CD14-positive monocyte (primary cell): ENCODE results near the gene TCTN3. TPM values are rescaled to one million over a fixed set of nuclear protein-coding genes. Genes with fewer than 3 reads are reported as not detected.

Experiments used
- DNase-seq, 3 donors: peaks; one replicate each; pipeline ENCODE4 v3.0.0-alpha.2; 2011 to 2022
- H2AFZ ChIP-seq: 2 replicates; pipeline ENCODE4 v1.6.0; 2012; ENCODE audit warnings: mild to moderate bottlenecking, low read depth, low read length, inconsistent platforms; ENCODE audit not compliant: insufficient read depth, poor library complexity, severe bottlenecking
- H3K27ac ChIP-seq, 2 donors: 1 replicate in 1 of 2; 2 replicates in 1 of 2; pipeline ENCODE4 v1.5.1; 2012 to 2013; ENCODE audit warnings: low read length in 2 of 2, control low read depth in 1 of 2, inconsistent platforms in 1 of 2, low read depth in 1 of 2, mild to moderate bottlenecking in 1 of 2
- H3K27me3 ChIP-seq, 2 donors: one replicate each; pipeline versions ENCODE4 v1.6.0 to v1.6.1; 2011 to 2013; ENCODE audit warnings: low read length in 2 of 2; ENCODE audit not compliant: control insufficient read depth in 2 of 2, insufficient read depth in 2 of 2
- H3K36me3 ChIP-seq, 2 donors: replicated peaks in 1 of 2; 1 replicate in 1 of 2; 2 replicates in 1 of 2; pipeline versions ENCODE4 v1.5.1 to v1.6.1; 2012 to 2013; ENCODE audit warnings: low read length in 2 of 2, control low read depth in 1 of 2, inconsistent platforms in 1 of 2, mild to moderate bottlenecking in 1 of 2; ENCODE audit not compliant: insufficient read depth in 2 of 2, control insufficient read depth in 1 of 2
- H3K4me1 ChIP-seq, 2 donors: 1 replicate in 1 of 2; 2 replicates in 1 of 2; pipeline versions ENCODE4 v1.5.1 to v1.6.1; 2012 to 2013; ENCODE audit warnings: low read length in 2 of 2, control low read depth in 1 of 2, inconsistent platforms in 1 of 2, mild to moderate bottlenecking in 1 of 2, moderate library complexity in 1 of 2; ENCODE audit not compliant: insufficient read depth in 2 of 2, control insufficient read depth in 1 of 2
- H3K4me2 ChIP-seq: replicated peaks from 2 replicates; pipeline ENCODE3; 2012; ENCODE audit warnings: low read length, moderate library complexity, mild to moderate bottlenecking; ENCODE audit not compliant: poor library complexity, severe bottlenecking; ENCODE audit errors: extremely low read depth
- H3K4me3 ChIP-seq, 3 experiments: fragments of 200-600 bp in 1 of 3; sonication (generic) in 1 of 3; replicated peaks in 1 of 3; 1 replicate in 2 of 3; 2 replicates in 1 of 3; pipeline ENCODE4 v1.5.1; 2011 to 2013; ENCODE audit warnings: low read length in 3 of 3, mild to moderate bottlenecking in 3 of 3, control low read depth in 2 of 3, low read depth in 2 of 3, inconsistent platforms in 1 of 3, moderate library complexity in 1 of 3
- H3K79me2 ChIP-seq: 2 replicates; pipeline ENCODE4 v1.6.0; 2012; ENCODE audit warnings: mild to moderate bottlenecking, control low read depth, inconsistent platforms, low read length, moderate library complexity; ENCODE audit not compliant: insufficient read depth
- H3K9ac ChIP-seq: 2 replicates; pipeline ENCODE4 v1.6.0; 2017; ENCODE audit warnings: low read length, mild to moderate bottlenecking; ENCODE audit not compliant: insufficient read depth, poor library complexity, severe bottlenecking
- H3K9me3 ChIP-seq, 2 donors: replicated peaks in 1 of 2; 1 replicate in 1 of 2; 2 replicates in 1 of 2; pipeline versions ENCODE4 v1.5.1 to v1.6.1; 2012 to 2013; ENCODE audit warnings: low read length in 2 of 2, control low read depth in 1 of 2; ENCODE audit not compliant: control insufficient read depth in 1 of 2, insufficient read depth in 1 of 2
- H4K20me1 ChIP-seq: 2 replicates; pipeline ENCODE4 v1.6.0; 2012; ENCODE audit warnings: mild to moderate bottlenecking, low read length, control low read depth, moderate library complexity; ENCODE audit not compliant: insufficient read depth
- H3K27ac Mint-ChIP-seq, 7 donors: one replicate each; pipeline ENCODE4 v1.8.0; 2020; ENCODE audit warnings: mild to moderate bottlenecking in 7 of 7, mixed read lengths in 7 of 7, moderate library complexity in 6 of 7, inconsistent platforms in 2 of 7
- H3K27me3 Mint-ChIP-seq, 3 donors: one replicate each; pipeline ENCODE4 v1.8.0; 2021 to 2022; ENCODE audit warnings: low read depth in 3 of 3, mild to moderate bottlenecking in 3 of 3, mixed read lengths in 3 of 3, moderate library complexity in 3 of 3, inconsistent platforms in 1 of 3
- H3K36me3 Mint-ChIP-seq, 2 donors: one replicate each; pipeline ENCODE4 v1.8.0; 2020; ENCODE audit warnings: mixed read lengths in 2 of 2, inconsistent platforms in 1 of 2, mild to moderate bottlenecking in 1 of 2
- H3K4me1 Mint-ChIP-seq: one replicate; pipeline ENCODE4 v1.8.0; 2020; ENCODE audit warnings: mild to moderate bottlenecking, mixed read lengths
- H3K4me3 Mint-ChIP-seq, 2 donors: one replicate each; pipeline ENCODE4 v1.8.0; 2020; ENCODE audit warnings: mild to moderate bottlenecking in 2 of 2, mixed read lengths in 2 of 2, moderate library complexity in 1 of 2
- H3K9me3 Mint-ChIP-seq, 7 donors: one replicate each; pipeline ENCODE4 v1.8.0; 2020 to 2022; ENCODE audit warnings: mixed read lengths in 7 of 7, mild to moderate bottlenecking in 6 of 7, moderate library complexity in 6 of 7, inconsistent platforms in 2 of 7
- WGBS: methylation state at CpG from one replicate; pipeline ENCODE4 v1.1.5; 2013; ENCODE audit warnings: missing lambda C conversion rate; ENCODE audit not compliant: insufficient coverage; 5-methylcytosine and 5-hydroxymethylcytosine counted together
- intact Hi-C, 2 donors: fragments of 100-400 bp; cut with micrococcal nuclease; formaldehyde crosslinking; loops; one replicate each; pipeline versions ENCODE4 v1.15.0 to v1.15.1; 2023
- polyA plus RNA-seq, 3 donors: library from polyadenylated mRNA; depleted of rRNA in 1 of 3; unstranded in 2 of 3; stranded (reverse) in 1 of 3; fragments of 300-500 nt in 2 of 3; fragments of >200 nt in 1 of 3; fragmentation: Illumina TruSeq in 2 of 3; gene quantifications; 1 replicate in 2 of 3; 2 replicates in 1 of 3; pipeline ENCODE4 v1.2.3, GENCODE V29; 2012 to 2021
- TF ChIP-seq, protein P1 (sequence below): fragments of 200-600 bp; IDR thresholded peaks from one replicate; pipeline ENCODE4 v1.8.0; 2022; ENCODE audit warnings: antibody characterized with exemption, mild to moderate bottlenecking

Gene TCTN3
- polyA plus RNA-seq, 3 donors = 8.5 to 23.1 (median 14.4) TPM

DNA sequence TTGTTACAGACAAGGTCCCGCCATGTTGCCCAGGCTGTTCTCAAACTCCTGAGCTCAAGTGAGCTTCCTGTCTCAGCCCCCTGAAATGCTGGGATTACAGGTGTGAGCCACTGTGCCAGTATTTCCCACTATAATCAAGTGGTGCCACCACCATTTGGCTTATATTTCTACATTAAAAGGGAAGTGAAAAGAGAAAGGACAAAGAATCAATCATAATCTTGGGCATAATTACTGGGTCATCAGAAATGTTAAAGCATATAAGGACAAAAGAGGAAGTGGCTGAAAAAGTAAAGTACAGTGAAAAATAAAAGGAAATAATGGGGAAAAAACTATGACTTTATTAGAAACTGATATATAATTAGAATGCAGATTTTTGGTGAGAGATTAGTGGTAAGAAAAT lies 36.5 kb upstream of the TCTN3 start:
- no peak overlapping the region for H2AFZ ChIP-seq
- H3K27ac Mint-ChIP-seq = peak overlapping the region; percentile 23 to 84 (median 77)
- H3K27ac ChIP-seq = peak overlapping the region in 1 of 2 donors; percentile 17
- H3K27me3 Mint-ChIP-seq = peaks cover 0 to 1% (median 0%) of the 10 kb centered on the region in 3 donors
- no peaks in the 10 kb centered on the region for H3K79me2 ChIP-seq
- no peaks in the 10 kb centered on the region for H3K27me3 ChIP-seq
- H3K4me3 ChIP-seq = no peak overlapping the region
- H3K4me1 ChIP-seq = peaks cover 17 to 23% of the 10 kb centered on the region in 2 donors
- peaks cover 15 to 26% of the 10 kb centered on the region in 2 donors for H3K36me3 Mint-ChIP-seq
- WGBS = no CpG with 5 or more reads among the region's 1 CpG
- peaks cover 0 to 8% of the 10 kb centered on the region in 2 donors for H3K36me3 ChIP-seq
- TF ChIP-seq, protein P1, sequence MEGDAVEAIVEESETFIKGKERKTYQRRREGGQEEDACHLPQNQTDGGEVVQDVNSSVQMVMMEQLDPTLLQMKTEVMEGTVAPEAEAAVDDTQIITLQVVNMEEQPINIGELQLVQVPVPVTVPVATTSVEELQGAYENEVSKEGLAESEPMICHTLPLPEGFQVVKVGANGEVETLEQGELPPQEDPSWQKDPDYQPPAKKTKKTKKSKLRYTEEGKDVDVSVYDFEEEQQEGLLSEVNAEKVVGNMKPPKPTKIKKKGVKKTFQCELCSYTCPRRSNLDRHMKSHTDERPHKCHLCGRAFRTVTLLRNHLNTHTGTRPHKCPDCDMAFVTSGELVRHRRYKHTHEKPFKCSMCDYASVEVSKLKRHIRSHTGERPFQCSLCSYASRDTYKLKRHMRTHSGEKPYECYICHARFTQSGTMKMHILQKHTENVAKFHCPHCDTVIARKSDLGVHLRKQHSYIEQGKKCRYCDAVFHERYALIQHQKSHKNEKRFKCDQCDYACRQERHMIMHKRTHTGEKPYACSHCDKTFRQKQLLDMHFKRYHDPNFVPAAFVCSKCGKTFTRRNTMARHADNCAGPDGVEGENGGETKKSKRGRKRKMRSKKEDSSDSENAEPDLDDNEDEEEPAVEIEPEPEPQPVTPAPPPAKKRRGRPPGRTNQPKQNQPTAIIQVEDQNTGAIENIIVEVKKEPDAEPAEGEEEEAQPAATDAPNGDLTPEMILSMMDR = no peak
- H3K4me2 ChIP-seq = no peak overlapping the region
- DNase-seq = peak; percentile 14 to 41 (median 24)
- H3K9me3 Mint-ChIP-seq = peaks cover 15 to 31% (median 22%) of the 10 kb centered on the region in 7 donors
- no peaks in the 10 kb centered on the region for H4K20me1 ChIP-seq
- intact Hi-C loops = no loop called here
- H3K4me1 Mint-ChIP-seq = peaks cover 23% of the 10 kb centered on the region
- peaks cover 22 to 25% of the 10 kb centered on the region in 2 donors for H3K9me3 ChIP-seq
- H3K9ac ChIP-seq = no peak overlapping the region
- no peak overlapping the region for H3K4me3 Mint-ChIP-seq

DNA sequence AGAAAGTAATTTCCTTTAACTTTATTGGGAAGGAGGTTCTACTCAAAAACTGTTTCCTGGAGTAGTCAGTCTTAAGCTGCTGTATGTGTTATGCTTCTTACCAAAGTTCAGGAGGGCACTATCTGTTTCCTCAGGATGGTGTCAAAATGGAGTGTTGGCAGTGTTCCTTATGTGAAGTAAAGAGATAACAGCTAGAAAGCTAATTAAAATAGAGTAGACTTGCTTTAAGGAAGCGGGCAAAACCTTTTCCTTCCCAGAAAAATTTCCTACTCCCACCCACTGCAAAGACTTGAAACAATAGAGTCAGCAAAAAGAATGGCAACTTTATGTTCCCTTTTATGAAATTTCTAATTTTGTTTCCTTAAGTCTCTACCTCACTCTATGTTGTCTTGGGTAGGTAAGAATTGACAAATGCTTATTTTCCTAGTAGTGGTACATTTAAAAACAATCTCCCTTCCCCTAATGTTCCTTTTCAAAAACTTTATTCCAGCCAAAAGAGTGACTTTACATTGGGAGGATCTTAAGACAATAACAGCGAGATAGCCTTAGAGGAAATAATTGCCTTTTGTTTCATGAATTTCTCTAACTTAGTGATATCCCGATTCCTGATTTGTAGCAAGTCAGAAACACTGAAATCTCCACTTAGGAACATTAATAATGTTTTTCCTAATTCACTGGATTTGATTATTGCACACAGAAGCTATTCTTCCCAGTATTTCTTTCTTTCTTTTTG lies 35.8 kb upstream of the TCTN3 start:
- Histone ChIP-seq H3K4me1 (peaks cover 17 to 23% of the 10 kb centered on the region in 2 donors), H3K9me3 (peaks cover 24 to 25% of the 10 kb centered on the region in 2 donors), H3K9ac (no peak overlapping the region), H2AFZ (no peak overlapping the region), H3K27ac (peak overlapping the region in 1 of 2 donors; percentile 17), H3K36me3 (peaks cover 0 to 8% of the 10 kb centered on the region in 2 donors), H3K27me3 (no peaks in the 10 kb centered on the region), H3K4me2 (no peak overlapping the region), H4K20me1 (no peaks in the 10 kb centered on the region), H3K4me3 (no peak overlapping the region), H3K79me2 (no peaks in the 10 kb centered on the region)
- Mint-ChIP-seq H3K27ac (peak overlapping the region; percentile 23 to 84 (median 77)), H3K4me3 (no peak overlapping the region), H3K9me3 (peaks cover 17 to 28% (median 22%) of the 10 kb centered on the region in 7 donors), H3K36me3 (peaks cover 16 to 27% of the 10 kb centered on the region in 2 donors), H3K4me1 (peaks cover 23% of the 10 kb centered on the region), H3K27me3 (peaks cover 0 to 1% (median 1%) of the 10 kb centered on the region in 3 donors)
- DNase-seq = no peak
- TF ChIP-seq, protein P1 = no peak
- intact Hi-C loops = no loop called here
- WGBS = no CpG with 5 or more reads among the region's 3 CpGs
